ENCODE results near the gene MGRN1.

DNA sequence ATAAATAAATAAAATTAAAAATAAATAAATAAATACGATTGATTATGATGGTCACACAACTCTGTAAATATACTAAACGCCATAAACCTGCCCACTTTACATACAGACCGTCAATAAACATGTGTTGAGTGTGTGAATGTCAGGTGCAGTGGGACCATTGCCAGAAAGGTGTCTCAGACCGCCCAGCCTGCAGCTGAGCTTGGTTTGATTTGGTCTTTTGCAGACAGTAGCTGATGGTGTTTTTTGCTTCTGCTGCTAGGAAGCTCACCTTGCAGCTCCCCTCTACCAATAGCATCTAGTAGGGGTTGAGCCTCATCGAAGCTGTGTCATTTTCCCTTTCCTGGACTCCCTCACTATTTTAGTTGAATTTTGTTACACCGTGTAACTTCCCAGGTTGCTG lies 33.4 kb upstream of the MGRN1 start:
- TF ChIP-seq POLR2AphosphoS5 (IDR thresholded peaks at IDR 0.05): no peak
- TF ChIP-seq, protein P1, sequence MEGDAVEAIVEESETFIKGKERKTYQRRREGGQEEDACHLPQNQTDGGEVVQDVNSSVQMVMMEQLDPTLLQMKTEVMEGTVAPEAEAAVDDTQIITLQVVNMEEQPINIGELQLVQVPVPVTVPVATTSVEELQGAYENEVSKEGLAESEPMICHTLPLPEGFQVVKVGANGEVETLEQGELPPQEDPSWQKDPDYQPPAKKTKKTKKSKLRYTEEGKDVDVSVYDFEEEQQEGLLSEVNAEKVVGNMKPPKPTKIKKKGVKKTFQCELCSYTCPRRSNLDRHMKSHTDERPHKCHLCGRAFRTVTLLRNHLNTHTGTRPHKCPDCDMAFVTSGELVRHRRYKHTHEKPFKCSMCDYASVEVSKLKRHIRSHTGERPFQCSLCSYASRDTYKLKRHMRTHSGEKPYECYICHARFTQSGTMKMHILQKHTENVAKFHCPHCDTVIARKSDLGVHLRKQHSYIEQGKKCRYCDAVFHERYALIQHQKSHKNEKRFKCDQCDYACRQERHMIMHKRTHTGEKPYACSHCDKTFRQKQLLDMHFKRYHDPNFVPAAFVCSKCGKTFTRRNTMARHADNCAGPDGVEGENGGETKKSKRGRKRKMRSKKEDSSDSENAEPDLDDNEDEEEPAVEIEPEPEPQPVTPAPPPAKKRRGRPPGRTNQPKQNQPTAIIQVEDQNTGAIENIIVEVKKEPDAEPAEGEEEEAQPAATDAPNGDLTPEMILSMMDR (IDR thresholded peaks at IDR 0.05): no peak

Data from upper lobe of left lung (tissue), 4 donors.